Activated CD8-positive, alpha-beta memory T cell treated with anti-CD3 and anti-CD28 coated beads, Interleukin-2, amount 50 U/mL, for 24 hours (primary cell): Measurements from ENCODE around the gene PHLDA1.
"Not testable (repeated sequence)": the region's sequence is repeated elsewhere in the genome, so short reads cannot be mapped to it uniquely, and the experiment has no call there.

ENCODE experiments used
- DNase-seq: peaks from one replicate; pipeline ENCODE4 v3.0.0-alpha.2; 2020; ENCODE audit errors: extremely low read depth

The PHLDA1 gene

GRCh38 chr12:76018672-76019071 lies 12.9 kb downstream of the PHLDA1 start:
- DNase-seq = no peak

GRCh38 chr12:76018111-76018510 lies 13.5 kb downstream of the PHLDA1 start:
- DNase-seq = no peak

- DNase-seq = no peak
These were observed 17.6 kb downstream of the PHLDA1 start for GRCh38 chr12:76014007-76014406.

GRCh38 chr12:76013603-76014002 lies 18.0 kb downstream of the PHLDA1 start:
- DNase-seq = no peak

GRCh38 chr12:76012644-76013043 lies 18.9 kb downstream of the PHLDA1 start:
- DNase-seq = no peak

GRCh38 chr12:76010732-76011458 lies 20.7 kb downstream of the PHLDA1 start:
- no peak for DNase-seq

GRCh38 chr12:76008428-76008827 lies 23.1 kb downstream of the PHLDA1 start:
- no peak for DNase-seq

- DNase-seq = no peak
These were observed 23.9 kb downstream of the PHLDA1 start for GRCh38 chr12:76007640-76008039.

- DNase-seq = no peak
These were observed 25.3 kb downstream of the PHLDA1 start for GRCh38 chr12:76006028-76006925.

GRCh38 chr12:76003355-76003638 lies 28.3 kb downstream of the PHLDA1 start:
- no peak for DNase-seq

- no peak for DNase-seq
These were observed 28.8 kb downstream of the PHLDA1 start for GRCh38 chr12:76002598-76003354.

GRCh38 chr12:75998292-75999063 lies 33.1 kb downstream of the PHLDA1 start:
- no peak for DNase-seq

- DNase-seq = no peak
These were observed 33.9 kb downstream of the PHLDA1 start for GRCh38 chr12:75997658-75998057.

- no peak for DNase-seq
These were observed 34.6 kb downstream of the PHLDA1 start for GRCh38 chr12:75996861-75997447.

- no peak for DNase-seq
These were observed 35.9 kb downstream of the PHLDA1 start for GRCh38 chr12:75995691-75996090.

- no peak for DNase-seq
These were observed 37.4 kb downstream of the PHLDA1 start for GRCh38 chr12:75994069-75994740.

- no peak for DNase-seq
These were observed 39.8 kb downstream of the PHLDA1 start for GRCh38 chr12:75991753-75992152.

GRCh38 chr12:75990189-75990912 lies 41.2 kb downstream of the PHLDA1 start:
- DNase-seq = no peak

- not testable (repeated sequence) for DNase-seq
These were observed 43.9 kb downstream of the PHLDA1 start for GRCh38 chr12:75987709-75988108.
